ENCODE data around the gene WFS1. TPM values are rescaled to one million over a fixed set of nuclear protein-coding genes. Genes with fewer than 3 reads are reported as not detected.

WFS1 gene
- total RNA-seq, 1 experiment from 2014 or later: 15.6 TPM

GRCh38 chr4:6322067-6322760 is 52.6 kb downstream of the WFS1 start:
- Histone ChIP-seq H3K9me3 (replicated peaks) (no peaks in the 10 kb centered on the region), H3K27ac (no peak overlapping the region), H3K4me1 (no peaks in the 10 kb centered on the region), H3K36me3 (no peaks in the 10 kb centered on the region), H3K4me3 (no peak overlapping the region), H3K27me3 (peaks cover 7% of the 10 kb centered on the region; the same call in 1 of the 2 replicates)
- DNase-seq: no peak

DNA sequence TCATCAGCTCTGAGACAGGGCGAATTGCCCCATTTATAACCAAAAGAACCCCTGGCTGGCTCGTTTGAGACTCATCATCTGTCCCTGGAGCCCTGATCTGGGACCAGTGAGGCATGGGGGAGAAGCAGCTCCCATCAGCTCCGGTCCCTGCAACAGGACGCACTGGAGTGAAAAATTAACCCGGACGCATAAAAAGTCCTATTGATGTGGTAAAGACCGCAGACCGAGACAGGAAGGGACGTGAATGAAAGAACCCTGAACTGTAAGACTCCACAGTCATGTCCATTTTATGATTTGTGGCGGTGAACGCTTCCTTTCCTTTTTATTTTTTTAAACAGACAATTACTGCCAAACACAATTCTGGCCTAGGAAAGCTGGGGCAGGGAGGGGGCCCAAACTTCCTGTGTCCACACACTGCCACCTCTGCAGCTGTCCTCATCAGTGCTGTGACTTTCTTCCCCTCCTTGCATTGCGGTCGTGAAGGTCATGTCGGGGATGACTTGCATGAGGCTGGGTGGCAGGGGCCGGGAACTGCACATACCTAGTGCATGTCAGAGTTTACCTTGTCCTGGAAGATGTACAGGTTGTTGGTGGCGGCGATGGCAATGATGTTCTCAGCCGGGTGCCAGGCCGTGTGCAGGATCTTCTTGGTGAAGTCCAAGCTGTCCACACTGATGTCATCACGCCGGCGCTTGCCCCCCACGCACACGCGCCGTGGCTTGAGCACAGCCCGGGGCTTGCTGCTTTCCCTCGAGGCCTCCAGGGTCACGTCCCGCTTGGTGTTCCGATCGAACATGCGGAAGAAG is 53.3 kb downstream of the WFS1 start:
- no peaks in the 10 kb centered on the region for H3K9me3 ChIP-seq (replicated peaks)
- no peaks in the 10 kb centered on the region for H3K36me3 ChIP-seq
- H3K27ac ChIP-seq: no peak overlapping the region
- no peak overlapping the region for H3K4me3 ChIP-seq
- H3K27me3 ChIP-seq: peaks cover 13% of the 10 kb centered on the region; the same call in 1 of the 2 replicates
- DNase-seq: no peak
- no peaks in the 10 kb centered on the region for H3K4me1 ChIP-seq

- H3K36me3 ChIP-seq: no peaks in the 10 kb centered on the region
- H3K4me3 ChIP-seq: no peak overlapping the region
- H3K9me3 ChIP-seq (replicated peaks): no peaks in the 10 kb centered on the region
- peaks cover 13% of the 10 kb centered on the region; the same call in 1 of the 2 replicates for H3K27me3 ChIP-seq
- DNase-seq: peak; percentile 28 to 41
- H3K27ac ChIP-seq: no peak overlapping the region
- H3K4me1 ChIP-seq: no peaks in the 10 kb centered on the region
Observed at GRCh38 chr4:6324461-6324998, 54.9 kb downstream of the WFS1 start.

- H3K27me3 ChIP-seq: peaks cover 13% of the 10 kb centered on the region; the same call in 1 of the 2 replicates
- no peaks in the 10 kb centered on the region for H3K36me3 ChIP-seq
- DNase-seq: no peak
- no peaks in the 10 kb centered on the region for H3K4me1 ChIP-seq
- no peak overlapping the region for H3K4me3 ChIP-seq
- no peak overlapping the region for H3K27ac ChIP-seq
- no peaks in the 10 kb centered on the region for H3K9me3 ChIP-seq (replicated peaks)
Observed at GRCh38 chr4:6324999-6325787, 55.5 kb downstream of the WFS1 start.

DNA sequence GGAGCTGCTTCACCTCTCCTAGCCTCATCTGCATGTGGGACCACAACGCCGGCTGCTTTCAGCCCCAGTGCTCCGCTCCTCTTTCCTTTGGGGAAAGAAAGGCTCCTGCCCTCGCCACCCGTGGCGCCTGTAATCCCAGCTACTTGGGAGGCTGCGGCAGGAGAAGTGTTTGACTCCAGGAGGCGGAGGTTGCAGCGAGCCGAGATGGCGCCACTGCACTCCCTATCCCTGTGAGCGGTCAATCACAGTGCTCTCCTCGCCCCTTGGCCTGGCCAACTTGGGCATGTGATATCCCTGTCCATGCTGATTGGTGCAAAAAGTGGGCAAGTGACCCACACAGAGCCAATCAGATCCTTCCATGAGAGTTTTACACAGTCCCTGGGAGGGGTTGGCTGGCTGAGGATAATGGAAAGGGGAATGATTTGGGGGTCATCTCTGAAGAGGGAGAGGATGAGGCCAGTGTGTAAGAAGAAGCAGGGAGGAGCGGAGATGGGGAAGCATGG is 56.2 kb downstream of the WFS1 start:
- no peak overlapping the region for H3K27ac ChIP-seq
- no peak overlapping the region for H3K4me3 ChIP-seq
- no peaks in the 10 kb centered on the region for H3K36me3 ChIP-seq
- H3K27me3 ChIP-seq: peaks cover 12% of the 10 kb centered on the region; the same call in 1 of the 2 replicates
- no peaks in the 10 kb centered on the region for H3K4me1 ChIP-seq
- no peaks in the 10 kb centered on the region for H3K9me3 ChIP-seq (replicated peaks)
- no peak for DNase-seq

DNA sequence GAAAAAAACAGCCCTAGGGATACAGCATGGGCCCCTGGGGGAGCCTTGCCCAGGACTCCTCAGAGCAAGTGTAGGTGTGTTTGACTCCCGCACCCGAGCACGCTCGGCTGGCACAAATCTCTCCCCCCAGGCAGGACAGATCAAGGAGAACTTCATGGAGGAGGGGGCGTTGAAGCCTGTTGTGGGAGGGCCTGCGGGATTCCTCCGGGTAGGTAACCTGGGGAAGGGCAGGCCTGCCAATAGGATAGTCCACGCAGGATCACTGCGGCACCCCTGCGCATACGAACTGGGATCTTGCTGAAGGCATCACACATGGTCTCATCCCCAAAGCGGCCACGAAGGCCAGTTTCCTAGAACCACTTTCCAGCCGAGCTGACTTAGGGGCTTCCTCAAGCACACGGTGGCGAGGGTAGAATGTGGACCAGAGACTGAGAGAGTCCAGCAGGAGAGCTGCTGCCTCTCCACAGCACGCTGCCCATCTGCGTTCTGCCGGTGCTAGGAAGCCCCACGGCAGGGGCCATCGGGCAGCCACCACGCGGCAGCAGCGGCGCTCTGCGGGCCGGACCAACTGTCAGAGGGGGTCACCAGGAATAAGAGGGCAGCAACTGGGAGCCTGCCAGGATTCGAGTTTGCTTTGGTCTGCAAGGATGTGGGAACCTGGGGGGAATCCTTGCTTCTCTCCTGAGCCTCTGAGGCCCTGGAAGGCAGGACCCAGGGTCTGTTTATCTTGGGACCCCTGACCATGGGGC is 56.8 kb downstream of the WFS1 start:
- Histone ChIP-seq H3K4me1 (no peaks in the 10 kb centered on the region), H3K27ac (no peak overlapping the region), H3K9me3 (replicated peaks) (no peaks in the 10 kb centered on the region; the same call in 1 of the 2 replicates), H3K27me3 (peaks cover 11% of the 10 kb centered on the region; the same call in 1 of the 2 replicates), H3K4me3 (no peak overlapping the region), H3K36me3 (no peaks in the 10 kb centered on the region)
- no peak for DNase-seq

GRCh38 chr4:6327220-6327917 is 57.7 kb downstream of the WFS1 start:
- no peak overlapping the region for H3K27ac ChIP-seq
- H3K27me3 ChIP-seq: peaks cover 11% of the 10 kb centered on the region; the same call in 1 of the 2 replicates
- no peak overlapping the region for H3K4me3 ChIP-seq
- no peaks in the 10 kb centered on the region for H3K36me3 ChIP-seq
- peak; percentile 71 to 86 for DNase-seq
- H3K9me3 ChIP-seq (replicated peaks): no peaks in the 10 kb centered on the region; the same call in 1 of the 2 replicates
- no peaks in the 10 kb centered on the region for H3K4me1 ChIP-seq

- Histone ChIP-seq H3K36me3 (no peaks in the 10 kb centered on the region), H3K4me3 (no peak overlapping the region), H3K4me1 (no peaks in the 10 kb centered on the region), H3K9me3 (replicated peaks) (no peaks in the 10 kb centered on the region; the same call in 1 of the 2 replicates), H3K27ac (no peak overlapping the region), H3K27me3 (peaks cover 11% of the 10 kb centered on the region; the same call in 1 of the 2 replicates)
- DNase-seq: no peak
Observed at GRCh38 chr4:6328526-6328925, 58.9 kb downstream of the WFS1 start.

- H3K9me3 ChIP-seq (replicated peaks): peaks cover 2% of the 10 kb centered on the region; the same call in 1 of the 2 replicates
- 0 out of 2 replicates have a peak, but pooled peaks cover 11% of the 10 kb centered on the region for H3K27me3 ChIP-seq
Observed at GRCh38 chr4:6329478-6330383, 60.1 kb downstream of the WFS1 start.

DNA sequence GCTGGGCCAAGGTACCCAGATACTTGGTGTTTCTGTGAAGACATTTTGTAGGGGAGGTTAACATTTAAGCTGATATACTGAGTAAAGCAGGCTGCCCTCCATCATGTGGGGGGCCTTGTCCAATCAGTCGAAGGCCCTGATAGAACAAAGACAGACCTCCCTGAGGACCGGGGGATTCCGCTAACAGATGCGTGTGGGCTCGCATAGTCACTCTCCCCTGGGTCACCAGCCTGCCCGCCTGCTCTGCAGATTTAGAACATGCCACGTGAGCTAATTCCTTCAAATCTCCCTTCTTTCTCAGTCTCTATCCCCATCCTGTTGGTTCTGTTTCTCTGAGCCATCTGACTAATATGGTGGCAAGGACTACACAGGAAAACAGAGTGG is 60.7 kb downstream of the WFS1 start:
- no peak overlapping the region for H3K4me3 ChIP-seq
- no peak for DNase-seq
- peaks cover 2% of the 10 kb centered on the region; the same call in 1 of the 2 replicates for H3K9me3 ChIP-seq (replicated peaks)
- no peaks in the 10 kb centered on the region for H3K36me3 ChIP-seq
- 0 out of 2 replicates have a peak, but pooled peaks cover 11% of the 10 kb centered on the region for H3K27me3 ChIP-seq
- no peaks in the 10 kb centered on the region for H3K4me1 ChIP-seq
- H3K27ac ChIP-seq: no peak overlapping the region

More at GRCh38 chr4:6329478-6330383, 60.1 kb downstream of the WFS1 start:
- Histone ChIP-seq H3K4me1 (no peaks in the 10 kb centered on the region), H3K4me3 (no peak overlapping the region), H3K36me3 (no peaks in the 10 kb centered on the region), H3K27ac (no peak overlapping the region)
- DNase-seq: no peak

DNA sequence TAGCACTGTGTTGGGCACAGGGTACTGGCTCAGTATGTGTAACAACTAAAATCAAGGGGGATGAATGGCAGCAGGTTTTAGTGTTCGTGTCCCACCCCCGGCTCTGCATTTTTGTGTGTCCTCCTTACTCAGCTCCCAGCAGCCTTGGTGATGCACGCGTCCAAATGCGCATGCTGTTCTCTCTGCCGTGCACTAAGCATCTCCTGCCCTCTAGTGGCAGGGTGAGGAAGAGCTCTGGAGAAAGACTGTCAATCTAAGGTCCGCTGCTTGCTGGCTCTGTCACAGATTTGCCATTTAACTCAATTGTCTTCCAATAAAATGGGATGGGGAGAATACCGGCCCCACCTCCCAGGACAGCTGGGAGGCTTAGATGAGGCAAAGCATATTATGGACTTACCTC is 61.4 kb downstream of the WFS1 start:
- peak; percentile 31 to 48 for DNase-seq

DNA sequence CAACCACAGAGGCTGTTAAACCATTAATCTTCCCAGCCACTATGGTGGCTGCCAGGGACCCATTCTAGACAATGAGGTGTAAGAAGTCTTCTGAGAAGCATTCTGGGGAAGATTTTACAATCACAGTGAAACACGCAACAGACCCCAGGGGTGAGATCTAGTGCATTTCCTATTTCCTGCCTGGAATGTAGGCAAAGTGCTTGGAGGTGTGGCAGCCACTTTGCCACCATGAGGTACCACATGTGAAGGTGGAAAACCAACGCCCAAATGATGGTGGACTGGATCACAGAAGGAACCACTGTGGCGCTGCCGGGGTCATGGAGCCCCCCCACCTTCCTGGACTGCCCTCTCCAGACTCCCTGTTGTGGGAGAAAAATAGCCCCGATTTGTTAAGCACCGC is 61.8 kb downstream of the WFS1 start:
- H3K9me3 ChIP-seq (replicated peaks): peaks cover 2% of the 10 kb centered on the region; the same call in 1 of the 2 replicates
- H3K36me3 ChIP-seq: no peaks in the 10 kb centered on the region
- H3K4me1 ChIP-seq: no peaks in the 10 kb centered on the region
- H3K4me3 ChIP-seq: no peak overlapping the region
- no peak for DNase-seq
- H3K27me3 ChIP-seq: 0 out of 2 replicates have a peak, but pooled peaks cover 11% of the 10 kb centered on the region
- no peak overlapping the region for H3K27ac ChIP-seq

More for the DNA sequence above, 61.4 kb downstream of the WFS1 start:
- H3K27me3 ChIP-seq: 0 out of 2 replicates have a peak, but pooled peaks cover 11% of the 10 kb centered on the region
- peaks cover 2% of the 10 kb centered on the region; the same call in 1 of the 2 replicates for H3K9me3 ChIP-seq (replicated peaks)
- H3K27ac ChIP-seq: no peak overlapping the region
- no peaks in the 10 kb centered on the region for H3K36me3 ChIP-seq
- H3K4me1 ChIP-seq: no peaks in the 10 kb centered on the region
- no peak overlapping the region for H3K4me3 ChIP-seq

All from SJCRH30 (cell line).